Fibroblast of peridontal ligament (primary cell): Measurements from ENCODE around the gene PPP1R26.
"Not testable (repeated sequence)": the region's sequence is repeated elsewhere in the genome, so short reads cannot be mapped to it uniquely, and the experiment has no call there.

Source experiments
- DNase-seq: peaks from one replicate; pipeline ENCODE4 v3.0.0-alpha.2; 2010; ENCODE audit errors: extremely low read depth

The PPP1R26 gene

GRCh38 chr9:135479469-135480052 is at the start of gene PPP1R26:
Gene PPP1R26 (plus strand): TSS chr9:135479782. CDS start chr9:135484511, 4,729 bp downstream.
- DNase-seq, result no peak

GRCh38 chr9:135437259-135437658 is 42.3 kb upstream of the PPP1R26 start:
- DNase-seq, result no peak

- not testable (repeated sequence) for DNase-seq
Measured at GRCh38 chr9:135437696-135438095, 41.9 kb upstream of the PPP1R26 start.

- not testable (repeated sequence) for DNase-seq
Measured at GRCh38 chr9:135438581-135439232, 40.9 kb upstream of the PPP1R26 start.

- DNase-seq, result not testable (repeated sequence)
Measured at GRCh38 chr9:135439514-135439913, 40.1 kb upstream of the PPP1R26 start.

GRCh38 chr9:135439916-135440315 is 39.7 kb upstream of the PPP1R26 start:
- no peak for DNase-seq

- DNase-seq, result no peak
Measured at GRCh38 chr9:135440620-135441019, 39.0 kb upstream of the PPP1R26 start.

- not testable (repeated sequence) for DNase-seq
Measured at GRCh38 chr9:135441105-135442071, 38.2 kb upstream of the PPP1R26 start.

- DNase-seq, result no peak
Measured at GRCh38 chr9:135442075-135442474, 37.5 kb upstream of the PPP1R26 start.

- no peak for DNase-seq
Measured at GRCh38 chr9:135443797-135444425, 35.7 kb upstream of the PPP1R26 start.

- DNase-seq, result no peak
Measured at GRCh38 chr9:135447126-135447525, 32.5 kb upstream of the PPP1R26 start.

GRCh38 chr9:135448663-135449100 is 30.9 kb upstream of the PPP1R26 start:
- DNase-seq, result no peak

- not testable (repeated sequence) for DNase-seq
Measured at GRCh38 chr9:135449532-135449931, 30.1 kb upstream of the PPP1R26 start.

- no peak for DNase-seq
Measured at GRCh38 chr9:135450956-135451355, 28.6 kb upstream of the PPP1R26 start.

- not testable (repeated sequence) for DNase-seq
Measured at GRCh38 chr9:135451909-135452308, 27.7 kb upstream of the PPP1R26 start.

GRCh38 chr9:135454737-135455136 is 24.8 kb upstream of the PPP1R26 start:
- no peak for DNase-seq

GRCh38 chr9:135455401-135456030 is 24.1 kb upstream of the PPP1R26 start:
- DNase-seq, result no peak

GRCh38 chr9:135456436-135457104 is 23.0 kb upstream of the PPP1R26 start:
- no peak for DNase-seq

- DNase-seq, result not testable (repeated sequence)
Measured at GRCh38 chr9:135458478-135458877, 21.1 kb upstream of the PPP1R26 start.

GRCh38 chr9:135461936-135462335 is 17.6 kb upstream of the PPP1R26 start:
- DNase-seq, result no peak

GRCh38 chr9:135463140-135463539 is 16.4 kb upstream of the PPP1R26 start:
- no peak for DNase-seq
